Mucosa of gallbladder (tissue), 1 donor: ENCODE measurements around the gene YEATS2. TPM values are rescaled to one million over a fixed set of nuclear protein-coding genes. Genes with fewer than 3 reads are reported as not detected.
"Not testable (repeated sequence)": the region's sequence is repeated elsewhere in the genome, so short reads cannot be mapped to it uniquely, and the experiment has no call there.

Experiments
- DNase-seq: peaks from one replicate; pipeline ENCODE4 v3.0.0-alpha.2; 2020; ENCODE audit warnings: low spot score
- total RNA-seq: library from RNA; stranded (reverse); gene quantifications from one replicate; pipeline ENCODE4 v1.2.1, GENCODE V29; 2021
- donor health status: DM: no; HTN: no; CAD: no.

Gene YEATS2
- total RNA-seq, 1 donor from 2014 or later: 20.7 TPM

DNA sequence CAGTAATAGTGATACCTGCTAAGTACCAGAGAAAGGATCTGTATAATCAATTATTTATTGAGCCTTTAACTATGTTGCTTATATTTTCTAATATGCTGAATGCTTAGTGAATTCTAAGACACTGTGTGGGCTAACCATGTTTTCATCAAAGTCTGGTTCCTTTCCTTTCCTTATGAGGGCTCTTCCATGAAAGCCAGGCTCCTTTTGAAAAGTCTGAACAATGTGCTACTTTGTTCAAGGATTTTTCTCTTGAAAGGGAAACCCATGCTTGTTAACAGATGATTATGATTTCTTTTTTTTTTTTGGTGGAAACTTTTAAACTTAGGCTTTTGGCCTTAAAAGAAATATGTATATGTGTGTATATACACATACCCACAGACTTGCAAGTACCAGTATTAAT is 17.0 kb downstream of the YEATS2 start:
- no peak for DNase-seq

GRCh38 chr3:183718012-183718411 is 20.4 kb downstream of the YEATS2 start:
- no peak for DNase-seq

- DNase-seq: no peak
These were observed 27.8 kb downstream of the YEATS2 start for GRCh38 chr3:183725387-183725786.

GRCh38 chr3:183728204-183728603 is 30.6 kb downstream of the YEATS2 start:
- no peak for DNase-seq

DNA sequence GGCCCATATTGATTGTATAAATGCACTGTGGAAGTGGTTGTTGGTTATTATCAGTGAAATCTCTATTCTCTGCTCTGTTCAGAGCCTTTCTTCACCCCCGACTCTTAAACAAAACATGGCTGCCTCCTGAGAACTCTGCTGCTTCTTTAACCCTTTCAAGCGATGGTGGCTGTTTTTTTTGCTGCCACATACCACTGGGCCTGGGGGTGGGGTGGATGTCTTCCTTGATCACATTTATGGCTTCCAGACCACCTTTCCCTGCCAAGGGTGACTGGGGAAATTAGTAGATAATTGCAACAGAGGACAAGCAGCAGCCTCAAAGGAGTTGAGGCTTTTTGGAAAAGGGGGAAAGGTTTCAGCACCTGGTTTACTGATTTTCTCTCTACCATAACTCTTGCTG is 32.8 kb downstream of the YEATS2 start:
- no peak for DNase-seq

GRCh38 chr3:183731611-183732010 is 34.0 kb downstream of the YEATS2 start:
- DNase-seq: no peak

- DNase-seq: no peak
These were observed 36.0 kb downstream of the YEATS2 start for GRCh38 chr3:183733553-183733952.

DNA sequence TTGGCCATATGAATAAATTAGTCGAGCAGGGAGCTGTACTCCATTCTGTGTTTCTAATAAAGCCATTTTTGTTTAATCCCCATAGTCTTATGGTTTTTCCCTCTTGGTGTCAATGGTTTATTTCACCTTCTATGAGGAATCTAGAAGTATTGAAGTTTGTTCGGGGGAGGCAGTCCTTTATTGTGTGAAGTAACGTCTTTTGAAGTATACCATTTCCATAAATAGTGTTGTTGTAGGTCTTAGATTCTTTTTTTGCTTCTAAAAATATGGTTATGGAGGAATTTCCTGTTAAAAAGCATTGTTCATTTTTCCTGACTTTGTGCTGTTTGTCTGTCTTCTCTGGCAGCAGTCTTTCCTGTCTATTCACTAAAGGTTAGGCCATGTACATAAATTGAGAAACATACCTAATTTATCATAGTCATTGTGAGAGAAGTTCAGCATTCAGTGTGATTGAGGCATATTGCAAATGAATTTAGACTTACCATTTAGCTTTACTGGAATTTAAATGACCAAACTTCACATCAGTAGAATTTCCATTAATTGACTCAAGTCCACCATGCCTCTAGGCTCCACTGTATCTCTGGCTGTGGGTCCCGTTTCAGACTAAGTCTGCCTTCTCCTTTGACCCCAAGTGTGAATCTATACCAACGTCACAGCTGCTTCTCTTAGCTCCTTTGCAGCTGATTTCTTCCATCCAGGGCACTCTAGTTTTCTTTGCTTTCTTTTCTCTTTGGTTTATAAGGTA is 37.3 kb downstream of the YEATS2 start:
- DNase-seq: no peak

GRCh38 chr3:183737116-183737515 is 39.5 kb downstream of the YEATS2 start:
- DNase-seq: no peak

DNA sequence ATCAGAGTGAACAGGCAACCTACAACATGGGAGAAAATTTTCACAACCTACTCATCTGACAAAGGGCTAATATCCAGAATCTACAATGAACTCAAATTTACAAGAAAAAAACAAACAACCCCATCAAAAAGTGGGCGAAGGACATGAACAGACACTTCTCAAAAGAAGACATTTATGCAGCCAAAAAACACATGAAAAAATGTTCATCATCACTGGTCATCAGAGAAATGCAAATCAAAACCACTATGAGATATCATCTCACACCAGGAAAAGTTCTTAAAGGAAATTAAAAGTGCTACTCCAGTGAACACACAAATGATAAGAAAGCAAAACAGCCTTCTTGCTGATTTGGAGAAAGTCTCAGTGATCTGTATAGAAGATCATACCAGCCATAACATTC is 42.6 kb downstream of the YEATS2 start:
- not testable (repeated sequence) for DNase-seq

DNA sequence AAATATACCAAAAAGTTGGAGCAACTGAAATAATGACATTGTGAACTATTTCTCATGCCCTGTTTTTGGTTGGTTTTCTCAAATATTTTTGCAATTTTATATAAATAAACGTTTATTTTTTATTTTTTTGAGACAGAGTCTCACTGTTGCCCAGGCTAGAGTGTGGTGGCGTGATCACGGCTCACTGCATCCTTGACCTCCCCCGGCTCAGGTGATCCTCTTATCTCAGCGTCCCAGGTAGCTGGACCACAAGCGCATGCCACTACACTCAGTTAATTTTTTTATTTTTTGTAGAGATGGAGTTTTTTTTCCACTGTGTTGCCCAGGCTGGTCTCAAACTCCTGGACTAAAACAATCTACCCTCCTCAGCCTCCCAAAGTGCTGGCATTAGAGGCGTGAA is 45.6 kb downstream of the YEATS2 start:
- DNase-seq: no peak

- DNase-seq: no peak
These were observed 47.9 kb downstream of the YEATS2 start for GRCh38 chr3:183745300-183746098.

DNA sequence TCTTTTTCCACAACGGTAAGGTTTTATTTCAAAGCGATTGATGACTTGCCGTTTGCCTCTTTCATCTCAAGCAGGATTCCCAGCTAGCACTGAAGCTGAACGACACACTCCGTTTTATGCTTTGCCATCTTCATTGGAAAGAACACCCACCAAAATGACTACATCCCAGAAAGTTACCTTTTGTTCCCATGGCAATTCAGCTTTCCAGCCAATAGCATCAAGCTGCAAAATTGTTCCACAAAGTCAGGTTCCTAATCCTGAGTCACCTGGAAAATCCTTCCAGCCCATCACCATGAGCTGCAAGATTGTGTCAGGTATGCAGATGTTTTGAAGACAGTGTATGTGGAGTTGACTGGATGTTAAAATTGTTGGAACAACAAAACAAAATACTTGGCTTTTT is 56.5 kb downstream of the YEATS2 start:
- no peak for DNase-seq

DNA sequence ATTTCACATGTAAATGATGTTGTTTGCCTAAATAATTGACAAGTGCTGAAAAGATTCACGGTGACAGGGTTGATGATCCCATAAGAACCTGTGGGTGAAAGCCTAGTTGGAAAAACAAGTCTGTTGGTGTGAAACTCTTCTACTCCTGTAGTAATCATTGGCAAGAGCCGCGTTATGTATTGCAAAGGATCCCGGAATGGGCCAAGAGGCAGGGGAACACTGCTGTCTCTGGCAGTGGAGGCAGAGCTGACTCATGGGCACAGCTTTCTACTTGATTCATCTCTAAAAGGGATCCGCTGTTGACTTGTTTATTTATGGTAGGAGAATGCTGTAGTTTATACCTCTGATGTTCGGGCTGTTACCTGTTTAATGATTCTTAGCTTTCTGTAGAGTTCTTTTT is 64.7 kb downstream of the YEATS2 start:
- no peak for DNase-seq

GRCh38 chr3:183764847-183765731 is 67.5 kb downstream of the YEATS2 start:
- no peak for DNase-seq

DNA sequence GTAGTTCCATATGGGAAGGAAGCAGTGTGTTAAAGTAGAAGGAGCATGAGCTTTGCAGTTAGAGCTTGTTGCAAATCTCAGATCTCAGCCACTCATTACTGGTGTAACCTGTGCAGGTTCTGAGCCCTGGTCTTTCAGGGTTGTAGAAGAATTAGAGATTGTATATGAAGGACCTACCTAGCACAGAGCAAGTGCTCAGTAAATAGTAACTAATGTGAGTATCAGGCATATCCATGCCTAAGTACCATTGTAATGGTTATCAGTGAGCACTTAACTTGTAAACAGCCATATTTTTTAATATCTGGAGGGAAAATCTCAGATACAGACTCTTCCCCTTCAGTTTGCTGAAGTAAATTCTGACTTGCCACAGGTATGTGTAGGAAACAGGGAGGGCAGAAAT is 68.5 kb downstream of the YEATS2 start:
- DNase-seq: no peak

DNA sequence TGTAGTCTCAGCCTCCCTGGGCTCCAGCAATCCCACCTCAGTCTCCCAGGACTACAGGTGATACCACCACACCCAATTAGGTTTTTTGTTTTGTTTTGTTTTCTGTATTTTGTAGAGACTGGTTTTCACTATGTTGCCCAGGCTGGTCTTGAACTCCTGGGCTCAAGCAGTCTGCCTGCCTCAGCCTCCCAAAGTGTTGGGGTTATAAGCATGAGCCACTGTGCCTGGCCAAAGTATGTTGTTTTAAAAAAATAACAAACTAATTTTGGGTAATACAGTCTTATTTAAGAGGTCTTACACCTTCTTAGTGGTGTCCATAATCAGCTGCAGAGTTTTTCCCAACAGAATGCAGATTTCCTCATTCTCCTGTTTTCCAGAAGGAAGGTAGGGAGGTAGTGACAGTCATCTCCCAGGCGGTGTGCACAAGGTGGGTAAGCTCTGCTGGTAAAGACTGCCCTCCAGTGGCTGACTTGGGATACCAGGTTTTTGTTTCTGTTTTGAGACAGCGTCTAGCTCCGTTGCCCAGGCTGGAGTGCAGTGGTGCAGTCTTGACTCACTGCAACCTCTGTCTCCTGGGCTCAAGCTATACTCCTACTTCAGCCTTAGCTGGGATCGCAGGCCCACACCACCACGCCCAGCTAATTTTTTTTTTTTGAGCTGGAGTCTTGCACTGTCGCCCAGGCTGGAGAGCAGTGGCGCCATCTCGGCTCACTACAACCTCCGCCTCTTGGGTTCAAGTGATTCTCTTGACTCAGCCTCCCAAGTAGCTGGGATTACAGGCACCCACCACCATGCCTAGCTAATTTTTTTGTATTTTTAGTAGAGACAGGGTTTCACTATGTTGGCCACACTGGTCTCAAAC is 69.4 kb downstream of the YEATS2 start:
- DNase-seq: peak; percentile 80

DNA sequence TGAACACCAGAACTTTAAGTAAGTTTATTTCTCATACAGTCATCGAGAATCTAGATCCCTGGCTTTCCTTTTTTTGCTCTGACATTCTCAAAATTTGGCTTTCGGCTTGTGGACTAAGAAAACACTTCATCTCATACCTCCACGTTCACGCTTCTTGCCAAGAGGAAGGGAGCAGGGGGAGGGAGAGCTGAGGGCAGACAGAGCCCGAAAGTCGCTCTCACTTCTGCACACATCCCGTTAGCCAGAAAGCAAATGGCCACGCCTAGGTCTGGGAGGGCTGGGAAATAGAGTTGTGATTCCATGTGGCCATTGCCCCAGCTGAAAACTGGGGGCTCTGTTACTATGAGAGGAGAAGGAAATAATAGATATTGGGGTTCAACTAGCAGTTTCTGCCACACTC is 70.5 kb downstream of the YEATS2 start:
- no peak for DNase-seq

- no peak for DNase-seq
These were observed 71.9 kb downstream of the YEATS2 start for GRCh38 chr3:183769453-183769852.

GRCh38 chr3:183774631-183775030 is 77.0 kb downstream of the YEATS2 start:
- no peak for DNase-seq

DNA sequence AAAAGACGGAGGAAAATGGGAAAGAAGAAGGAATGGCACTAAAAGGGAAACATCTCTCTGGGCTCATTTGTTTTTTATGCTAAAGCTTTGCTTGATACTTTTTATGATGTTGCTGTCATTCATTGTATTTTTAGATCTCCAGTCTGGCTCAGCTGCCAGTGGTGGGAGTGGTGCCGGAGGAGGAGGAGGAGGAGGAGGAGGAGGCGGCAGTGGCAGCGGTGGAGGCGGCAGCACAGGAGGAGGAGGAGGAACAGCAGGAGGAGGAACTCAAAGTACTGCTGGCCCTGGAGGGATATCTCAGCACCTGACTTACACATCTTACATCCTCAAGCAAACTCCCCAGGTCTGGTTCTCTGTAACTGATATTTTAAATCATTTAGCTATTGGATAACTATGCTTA is 78.2 kb downstream of the YEATS2 start:
- DNase-seq: no peak
